K562 (cell line): ENCODE results near the gene LYSMD1. TPM values are rescaled to one million over a fixed set of nuclear protein-coding genes. Genes with fewer than 3 reads are reported as not detected.

Experiments used
- ETS2 ChIP-seq: IDR thresholded peaks from 2 replicates; pipeline ENCODE4 v1.6.1; 2016; ENCODE audit warnings: borderline replicate concordance, missing genetic modification characterization, mild to moderate bottlenecking, moderate library complexity, missing compliant biosample characterization; ENCODE audit not compliant: poor library complexity, severe bottlenecking
- FOXA1 ChIP-seq: fragments of 450-650 bp; IDR thresholded peaks from 2 replicates; pipeline ENCODE4 v1.6.1; 2016; ENCODE audit warnings: mild to moderate bottlenecking, borderline replicate concordance
- HDAC2 ChIP-seq: fragments of 450-650 bp; IDR thresholded peaks from 2 replicates; pipeline ENCODE4 v1.6.1; 2016; ENCODE audit warnings: mild to moderate bottlenecking
- HSF4 ChIP-seq: fragments of 250-450 bp; sonication (Bioruptor Pico); IDR thresholded peaks from 2 replicates; pipeline ENCODE4 v2.1.2; 2022; ENCODE audit warnings: mild to moderate bottlenecking, moderate library complexity, borderline replicate concordance
- IFI16 ChIP-seq: fragments of 250-450 bp; sonication (Bioruptor Pico); IDR thresholded peaks from 2 replicates; pipeline ENCODE4 v2.1.2; 2022; ENCODE audit warnings: mild to moderate bottlenecking, inconsistent platforms
- ILF3 ChIP-seq: fragments of 450-650 bp; IDR thresholded peaks from 2 replicates; pipeline ENCODE4 v1.6.1; 2018; ENCODE audit warnings: antibody characterized with exemption, mild to moderate bottlenecking, moderate library complexity, borderline replicate concordance
- KDM1A ChIP-seq, 2 experiments: fragments of 450-650 bp; IDR thresholded peaks; 2 replicates each; pipeline ENCODE4 v1.6.1; 2016; ENCODE audit warnings: mild to moderate bottlenecking in 2 of 2
- KDM4B ChIP-seq, 2 experiments: fragments of 450-650 bp in 1 of 2; sonication (generic) in 1 of 2; IDR thresholded peaks; 2 replicates each; pipeline ENCODE4 v1.6.1; 2016 to 2017; ENCODE audit warnings: borderline replicate concordance in 2 of 2, antibody characterized with exemption in 1 of 2, low read depth in 1 of 2, mild to moderate bottlenecking in 1 of 2
- MAZ ChIP-seq, 2 experiments: fragments of 450-650 bp in 1 of 2; sonication (generic) in 1 of 2; formaldehyde crosslinking; IDR thresholded peaks in 1 of 2; conservative IDR thresholded peaks in 1 of 2; 2 replicates each; pipeline versions ENCODE4 v1.4.0 to v1.5.0; 2020; ENCODE audit warnings: mild to moderate bottlenecking in 1 of 2, missing genetic modification reagents in 1 of 2
- MEIS2 ChIP-seq: fragments of 450-650 bp; IDR thresholded peaks from 2 replicates; pipeline ENCODE4 v1.6.1; 2014; ENCODE audit warnings: mild to moderate bottlenecking; ENCODE audit not compliant: partially characterized antibody
- NCOA2 ChIP-seq, 2 experiments: fragments of 450-650 bp; IDR thresholded peaks; 2 replicates each; pipeline ENCODE4 v1.6.1; 2018; ENCODE audit warnings: mild to moderate bottlenecking in 2 of 2, moderate library complexity in 1 of 2; ENCODE audit not compliant: partially characterized antibody in 2 of 2
- NFXL1 ChIP-seq: fragments of 450-650 bp; formaldehyde crosslinking; IDR thresholded peaks from 2 replicates; pipeline ENCODE4 v1.4.0; 2021; ENCODE audit warnings: mild to moderate bottlenecking
- PTBP1 ChIP-seq: fragments of 200-400 bp; formaldehyde crosslinking; IDR thresholded peaks from 2 replicates; pipeline ENCODE4 v1.6.1; 2017; ENCODE audit warnings: low read depth, low read length
- ZBTB49 ChIP-seq: sonication (generic); formaldehyde crosslinking; IDR thresholded peaks from 2 replicates; pipeline ENCODE4 v1.8.0; 2022; ENCODE audit warnings: missing genetic modification reagents, mild to moderate bottlenecking, borderline replicate concordance
- ZFP91 ChIP-seq: sonication (generic); formaldehyde crosslinking; IDR thresholded peaks from 2 replicates; pipeline ENCODE4 v1.8.0; 2022; ENCODE audit warnings: mild to moderate bottlenecking, missing genetic modification reagents
- ZNF184 ChIP-seq: sonication (generic); formaldehyde crosslinking; IDR thresholded peaks from 2 replicates; pipeline ENCODE4 v1.5.0; 2020; ENCODE audit warnings: missing genetic modification reagents
- ZNF444 ChIP-seq: fragments of 250-450 bp; sonication (Bioruptor Pico); IDR thresholded peaks from 2 replicates; pipeline ENCODE4 v1.4.0; 2020; ENCODE audit warnings: mild to moderate bottlenecking, moderate library complexity
- ZNF76 ChIP-seq: fragments of 250-450 bp; sonication (Bioruptor Pico); IDR thresholded peaks from 2 replicates; pipeline ENCODE4 v1.4.0; 2020; ENCODE audit warnings: mild to moderate bottlenecking, moderate library complexity, borderline replicate concordance
- ZNF778 ChIP-seq: fragments of 450-650 bp; formaldehyde crosslinking; IDR thresholded peaks from 2 replicates; pipeline ENCODE4 v1.4.0; 2020; ENCODE audit warnings: mild to moderate bottlenecking, moderate library complexity
- polyA plus RNA-seq, 8 experiments: library from polyadenylated mRNA; depleted of rRNA in 4 of 8; stranded (reverse) in 5 of 8; unstranded in 3 of 8; fragments of >200 nt; fragmentation: Nextera tagmentation in 2 of 8; fragmentation: Illumina TruSeq in 1 of 8; extraction: Ambion mirVana in 2 of 8; extraction: Trizol in 1 of 8; gene quantifications; 2 replicates each; pipeline versions ENCODE4 v1.2.1 to v1.2.3, GENCODE V29; 2011 to 2014; ENCODE audit warnings: inconsistent platforms in 1 of 8, missing spikeins in 1 of 8
- total RNA-seq, 7 experiments: library from RNA; depleted of rRNA in 6 of 7; stranded (reverse); fragments of >200 nt in 6 of 7; fragmentation: Illumina TruSeq in 2 of 7; extraction: Trizol in 2 of 7; gene quantifications; 2 replicates each; pipeline versions ENCODE4 v1.2.1 to v1.2.3, GENCODE V29; 2011 to 2021; ENCODE audit warnings: low replicate concordance in 1 of 7
- TF ChIP-seq, protein P1 (sequence below): fragments of 150-350 bp; IDR thresholded peaks from 2 replicates; pipeline ENCODE4 v1.6.1; 2014; ENCODE audit warnings: low read depth, mild to moderate bottlenecking, low read length, borderline replicate concordance

The LYSMD1 gene
- total and polyA plus RNA-seq, 9 of the 15 experiments (the other 6 are each of a cell fraction or from before 2014, with no cell fraction given): 2.2 to 9.4 (median 6.0) TPM

DNA sequence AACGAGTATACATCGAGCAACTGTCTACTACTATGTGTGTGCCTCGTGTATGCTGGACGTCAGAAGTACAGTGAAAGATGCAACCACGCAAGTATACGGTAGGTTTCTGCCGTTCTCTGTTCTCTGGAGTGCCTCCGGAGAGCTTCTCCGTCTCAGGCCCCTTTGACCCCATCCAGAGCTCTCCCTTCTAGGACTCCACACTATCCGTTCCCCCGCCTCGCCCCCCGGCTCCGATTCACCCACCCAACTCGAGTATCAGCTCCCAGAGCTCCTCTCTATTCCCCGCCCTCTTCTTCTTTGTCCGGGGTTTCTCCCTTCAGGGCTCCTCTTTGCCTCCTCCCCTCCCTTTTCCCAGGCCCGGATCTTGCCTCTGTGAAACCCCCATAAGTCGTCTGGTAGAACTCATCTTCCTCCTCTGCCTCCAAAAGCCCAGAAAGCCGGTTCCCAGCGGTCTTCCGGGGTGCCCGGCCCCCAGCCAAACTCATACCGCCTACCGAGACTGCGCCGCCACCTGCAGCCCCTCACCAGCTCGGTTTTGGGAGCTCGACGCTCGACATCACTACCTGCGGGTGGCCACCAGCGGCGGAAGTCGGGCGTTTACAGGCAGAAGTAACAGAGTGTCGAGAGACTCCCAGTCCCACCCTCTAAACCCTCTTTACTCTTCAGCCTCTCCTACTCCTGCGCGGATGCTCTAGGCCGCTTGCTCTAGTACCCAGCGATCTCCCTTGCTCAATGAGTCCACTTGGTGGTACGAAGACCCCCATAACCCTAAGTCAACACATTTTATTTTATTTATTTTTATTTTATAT lies 24.1 kb upstream of the LYSMD1 start, which contains the start of gene VPS72 (continued):
- TF ChIP-seq IFI16 (CRISPR knock-in tag) (no peak), MEIS2 (no peak), HSF4 (CRISPR knock-in tag) (no peak), ZNF778 (CRISPR knock-in tag) (no peak), HDAC2 (peak; percentile 69), ZFP91 (no peak), NCOA2 (IDR thresholded peaks at IDR 0.05; ENCODE audit: partially characterized antibody in 2 of 2) (no peak), NFXL1 (no peak), KDM1A (IDR thresholded peaks at IDR 0.05) (no peak), ZBTB49 (CRISPR knock-in tag) (no peak; the same call in 1 of the 2 replicates), KDM4B (IDR thresholded peaks at IDR 0.05; ENCODE audit: borderline replicate concordance in 2 of 2, low read depth in 1 of 2) (no peak), ETS2 (tag) (no peak), ZNF444 (no peak), ZNF184 (CRISPR knock-in tag) (no peak), FOXA1 (no peak), ILF3 (no peak), MAZ (CRISPR knock-in tag; conservative IDR thresholded peaks at IDR 0.05 in 1 of 2, IDR thresholded peaks at IDR 0.05 in 1 of 2) (peak; percentile 88 to 92), PTBP1 (no peak), ZNF76 (no peak)
- TF ChIP-seq, protein P1, sequence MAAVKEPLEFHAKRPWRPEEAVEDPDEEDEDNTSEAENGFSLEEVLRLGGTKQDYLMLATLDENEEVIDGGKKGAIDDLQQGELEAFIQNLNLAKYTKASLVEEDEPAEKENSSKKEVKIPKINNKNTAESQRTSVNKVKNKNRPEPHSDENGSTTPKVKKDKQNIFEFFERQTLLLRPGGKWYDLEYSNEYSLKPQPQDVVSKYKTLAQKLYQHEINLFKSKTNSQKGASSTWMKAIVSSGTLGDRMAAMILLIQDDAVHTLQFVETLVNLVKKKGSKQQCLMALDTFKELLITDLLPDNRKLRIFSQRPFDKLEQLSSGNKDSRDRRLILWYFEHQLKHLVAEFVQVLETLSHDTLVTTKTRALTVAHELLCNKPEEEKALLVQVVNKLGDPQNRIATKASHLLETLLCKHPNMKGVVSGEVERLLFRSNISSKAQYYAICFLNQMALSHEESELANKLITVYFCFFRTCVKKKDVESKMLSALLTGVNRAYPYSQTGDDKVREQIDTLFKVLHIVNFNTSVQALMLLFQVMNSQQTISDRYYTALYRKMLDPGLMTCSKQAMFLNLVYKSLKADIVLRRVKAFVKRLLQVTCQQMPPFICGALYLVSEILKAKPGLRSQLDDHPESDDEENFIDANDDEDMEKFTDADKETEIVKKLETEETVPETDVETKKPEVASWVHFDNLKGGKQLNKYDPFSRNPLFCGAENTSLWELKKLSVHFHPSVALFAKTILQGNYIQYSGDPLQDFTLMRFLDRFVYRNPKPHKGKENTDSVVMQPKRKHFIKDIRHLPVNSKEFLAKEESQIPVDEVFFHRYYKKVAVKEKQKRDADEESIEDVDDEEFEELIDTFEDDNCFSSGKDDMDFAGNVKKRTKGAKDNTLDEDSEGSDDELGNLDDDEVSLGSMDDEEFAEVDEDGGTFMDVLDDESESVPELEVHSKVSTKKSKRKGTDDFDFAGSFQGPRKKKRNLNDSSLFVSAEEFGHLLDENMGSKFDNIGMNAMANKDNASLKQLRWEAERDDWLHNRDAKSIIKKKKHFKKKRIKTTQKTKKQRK: peak; percentile 77
